HG02763 (cell line): Measurements from ENCODE around the gene SMAD3.
A peak's percentile ranks its signal among the peaks of the same experiment; 100 is the strongest.

Source experiments
- ATAC-seq: cut with Tn5 transposase; IDR thresholded peaks from one replicate; pipeline ENCODE4 v1.9.1; 2021; ENCODE audit warnings: mild to moderate bottlenecking, moderate library complexity; ENCODE audit not compliant: unreplicated experiment

SMAD3 gene

GRCh38 chr15:67094001-67094826 is 28.8 kb downstream of the SMAD3 start:
- no peak for ATAC-seq

DNA sequence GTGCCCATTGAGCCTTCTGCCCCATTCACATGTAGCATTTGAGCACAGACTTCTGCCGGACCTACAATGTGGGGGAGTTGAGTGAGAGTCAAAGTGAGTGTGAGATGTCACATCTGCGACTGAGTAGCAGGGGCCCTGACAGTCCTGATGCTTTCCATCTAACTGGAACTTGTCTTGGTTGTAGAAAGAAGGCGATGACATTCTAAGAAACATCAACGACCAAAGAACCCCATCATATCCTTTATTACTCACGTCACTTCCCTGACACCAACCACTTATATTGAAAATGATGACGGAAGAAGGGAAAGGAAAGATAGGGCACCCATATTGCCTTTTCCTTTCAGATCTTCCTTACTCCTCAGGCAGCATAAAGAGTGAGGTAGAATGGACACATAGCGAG is 30.5 kb downstream of the SMAD3 start:
- ATAC-seq = no peak

GRCh38 chr15:67096546-67097294 is 31.3 kb downstream of the SMAD3 start:
- no peak for ATAC-seq

DNA sequence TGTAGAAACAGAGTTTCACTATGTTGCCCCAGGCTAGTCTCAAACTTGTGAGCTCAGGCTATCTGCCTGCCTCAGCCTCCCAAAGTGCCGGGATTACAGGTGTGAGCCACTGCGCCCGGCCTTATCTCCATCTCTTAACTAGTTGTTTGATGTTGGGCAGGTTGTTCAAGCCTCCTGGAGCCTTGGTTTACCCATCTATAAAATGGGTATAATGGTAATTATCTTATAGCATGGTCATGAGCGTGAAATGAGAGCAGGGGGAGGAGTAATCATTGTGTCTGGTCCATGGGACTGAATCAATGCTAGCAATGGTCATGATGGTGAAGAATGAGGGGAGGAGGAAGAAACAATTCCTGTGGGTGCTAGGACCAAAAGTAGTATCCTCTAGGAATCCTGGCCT is 32.0 kb downstream of the SMAD3 start:
- no peak for ATAC-seq

- ATAC-seq = no peak
Measured at GRCh38 chr15:67097930-67098740, 32.7 kb downstream of the SMAD3 start.

DNA sequence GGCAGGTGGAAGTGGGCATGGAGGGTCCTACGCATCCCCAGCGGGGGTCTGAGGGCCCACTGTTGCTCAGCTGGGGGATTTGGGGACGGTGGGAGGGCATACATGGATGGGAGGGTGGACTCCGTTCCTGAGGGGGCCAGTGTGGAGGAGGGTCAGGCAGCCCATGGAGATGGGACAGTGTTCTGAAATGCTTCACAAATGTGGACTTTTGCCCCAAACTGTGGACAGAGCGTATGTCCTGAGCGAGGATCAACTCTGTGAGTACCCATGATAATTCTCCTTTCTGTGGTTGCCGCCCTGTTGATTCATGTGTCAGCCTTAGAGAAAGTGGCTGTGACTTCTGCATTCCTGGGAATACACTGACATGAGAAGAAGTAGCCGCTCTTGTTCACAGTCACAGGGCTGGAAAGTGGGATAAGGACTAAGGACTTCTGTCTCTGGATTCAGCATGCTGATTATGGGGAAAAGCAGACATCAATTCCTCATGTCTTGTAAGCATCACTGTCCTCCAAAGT is 33.4 kb downstream of the SMAD3 start:
- no peak for ATAC-seq

DNA sequence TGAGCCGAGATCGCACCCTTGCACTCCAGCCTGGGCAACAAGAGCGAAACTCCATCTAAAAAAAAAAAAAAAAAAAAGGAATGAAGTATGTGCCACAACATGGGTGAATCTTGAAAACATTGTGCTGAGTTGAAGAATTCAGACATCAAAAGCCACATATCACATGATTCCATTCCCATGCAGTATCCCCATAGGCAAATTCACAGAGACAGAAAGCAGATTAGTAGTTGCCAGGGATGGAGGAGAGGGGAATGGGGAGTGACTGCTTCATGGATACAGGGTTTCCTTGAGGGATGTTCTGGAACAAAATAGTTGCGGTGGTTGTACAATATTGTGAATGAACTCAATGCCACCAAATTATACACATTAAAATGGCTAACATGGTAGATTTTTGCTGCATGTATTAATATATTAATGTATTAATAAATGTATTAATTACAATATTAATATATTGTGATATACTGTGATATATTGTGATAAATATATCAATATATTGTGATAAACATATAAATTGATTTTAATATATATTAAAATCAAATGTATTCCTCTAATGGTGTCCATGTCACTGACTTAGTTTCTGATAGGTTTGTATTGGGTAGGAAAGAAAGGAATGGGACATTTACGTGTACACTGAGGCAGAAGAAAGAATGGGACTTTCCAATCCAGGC is 34.9 kb downstream of the SMAD3 start:
- no peak for ATAC-seq

DNA sequence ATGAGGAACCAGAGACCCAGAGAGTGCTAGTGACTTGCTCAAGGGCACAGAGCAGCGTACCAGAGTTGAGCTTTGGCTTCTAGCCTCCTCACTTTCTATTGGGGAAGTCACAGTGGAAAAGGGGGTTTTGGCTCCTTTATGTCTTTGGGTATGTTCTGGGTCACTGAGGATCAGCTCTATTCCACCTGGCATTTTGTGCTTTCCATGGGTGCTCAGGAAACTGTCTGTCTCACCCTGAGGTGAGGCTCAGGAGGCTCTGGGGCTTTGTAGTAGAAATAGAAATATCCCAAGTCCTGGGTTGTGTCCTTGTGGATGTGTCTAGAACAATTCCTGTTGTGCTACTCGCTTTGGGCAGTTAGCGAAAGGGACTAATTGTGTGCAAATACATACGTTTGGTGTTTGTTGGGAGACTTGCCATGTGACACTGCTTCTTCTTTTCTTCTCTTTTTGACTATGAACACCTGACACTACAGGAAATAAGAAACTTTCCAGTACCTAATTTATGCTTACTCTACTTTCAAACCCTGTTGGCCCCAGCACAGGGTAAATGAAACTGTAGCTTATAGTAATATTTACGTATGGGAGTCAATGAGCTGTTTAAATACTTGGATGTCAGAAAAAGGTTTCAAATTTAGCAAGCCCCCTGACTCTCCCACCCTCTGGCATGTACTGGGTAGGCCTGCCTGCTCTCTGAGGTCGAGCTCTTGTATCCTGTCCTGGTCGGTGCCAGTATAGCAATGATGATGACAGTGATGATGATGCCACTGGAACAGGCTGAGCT is 35.6 kb downstream of the SMAD3 start:
- peak; percentile 57 for ATAC-seq

DNA sequence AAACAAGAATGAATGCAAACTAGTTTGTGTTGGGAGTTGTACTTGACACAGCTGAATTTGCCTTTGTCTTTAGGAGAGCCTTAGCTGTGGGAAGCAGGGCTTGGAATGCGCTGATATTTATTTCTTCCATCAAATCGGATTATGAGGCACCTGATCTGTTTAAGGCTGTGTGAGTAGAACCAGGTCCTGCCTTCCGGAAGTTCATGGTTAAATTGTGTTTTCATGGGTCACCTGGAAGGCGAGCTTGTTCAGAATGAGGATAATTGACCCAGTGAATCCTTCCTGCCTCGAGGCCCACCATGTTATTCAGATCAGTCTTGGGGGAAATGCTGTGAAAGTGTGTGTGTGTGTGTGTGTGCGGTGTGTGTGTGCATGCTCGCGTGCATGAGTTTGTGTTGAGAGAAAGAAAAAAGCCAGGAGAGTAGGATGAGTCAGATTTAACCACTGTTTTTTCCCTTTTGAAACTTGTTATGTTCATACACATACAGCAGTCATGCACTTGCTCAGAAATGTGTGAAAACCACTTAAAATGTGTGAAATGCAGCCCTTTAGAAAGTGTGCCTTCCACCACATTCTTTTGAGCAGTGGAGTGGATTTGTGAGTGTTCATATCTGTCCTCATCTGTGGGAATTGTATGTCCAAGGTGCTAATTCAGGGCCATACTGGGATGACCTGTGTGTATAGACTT is 36.7 kb downstream of the SMAD3 start:
- no peak for ATAC-seq

DNA sequence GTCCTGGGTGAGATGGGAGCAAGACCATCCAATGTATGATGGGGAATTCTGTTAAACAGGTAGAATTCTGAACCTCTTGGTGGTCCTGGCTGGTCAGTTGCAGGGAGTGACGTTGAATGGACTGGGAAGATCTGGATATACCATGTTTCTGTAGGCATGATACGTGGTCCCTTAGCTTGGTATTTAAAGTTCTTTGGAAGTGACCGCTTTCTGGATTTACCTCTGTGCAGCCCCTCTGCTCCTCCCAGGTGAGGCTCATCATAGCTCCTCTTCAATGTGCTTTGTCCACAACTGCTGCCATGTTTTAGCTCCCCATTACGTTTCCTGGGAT is 37.2 kb downstream of the SMAD3 start:
- no peak for ATAC-seq

- ATAC-seq = no peak
Measured at GRCh38 chr15:67103021-67103420, 37.6 kb downstream of the SMAD3 start.

GRCh38 chr15:67103432-67103831 is 38.0 kb downstream of the SMAD3 start:
- no peak for ATAC-seq

- ATAC-seq = no peak
Measured at GRCh38 chr15:67103869-67104268, 38.5 kb downstream of the SMAD3 start.

- ATAC-seq = no peak
Measured at GRCh38 chr15:67104510-67104909, 39.1 kb downstream of the SMAD3 start.

GRCh38 chr15:67105065-67105951 is 39.9 kb downstream of the SMAD3 start:
- ATAC-seq = no peak

- ATAC-seq = no peak
Measured at GRCh38 chr15:67105991-67106763, 40.8 kb downstream of the SMAD3 start.

DNA sequence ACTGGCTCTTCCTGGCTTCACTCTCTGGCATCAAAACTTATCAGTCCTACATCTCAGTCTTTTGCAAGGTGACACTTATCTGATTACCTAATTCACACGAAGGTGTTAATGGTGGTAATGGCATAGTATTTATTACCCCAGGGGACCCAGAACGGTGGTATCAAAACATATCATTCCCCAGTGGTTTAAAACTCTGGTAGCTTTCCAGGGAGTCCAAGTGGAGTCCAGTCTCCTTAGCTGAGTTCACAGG is 41.3 kb downstream of the SMAD3 start:
- no peak for ATAC-seq
